DMS153 treated with DMSO at 0.1 percent for 48 hours (cell line): ENCODE measurements around the gene LHFPL6.

Source experiments
- DNase-seq: peaks from one replicate; lab custom pipeline; 2025; ENCODE audit not compliant: unreplicated experiment; lab: John Stamatoyannopoulos, UW

Gene LHFPL6

GRCh38 chr13:39557285-39557955 lies 45.6 kb downstream of the LHFPL6 start:
- no peak for DNase-seq

- no peak for DNase-seq
Observed at GRCh38 chr13:39556866-39557265, 46.1 kb downstream of the LHFPL6 start.

GRCh38 chr13:39554371-39554770 lies 48.6 kb downstream of the LHFPL6 start:
- DNase-seq: no peak

- no peak for DNase-seq
Observed at GRCh38 chr13:39552246-39552645, 50.7 kb downstream of the LHFPL6 start.

GRCh38 chr13:39550931-39551330 lies 52.1 kb downstream of the LHFPL6 start:
- DNase-seq: no peak

DNA sequence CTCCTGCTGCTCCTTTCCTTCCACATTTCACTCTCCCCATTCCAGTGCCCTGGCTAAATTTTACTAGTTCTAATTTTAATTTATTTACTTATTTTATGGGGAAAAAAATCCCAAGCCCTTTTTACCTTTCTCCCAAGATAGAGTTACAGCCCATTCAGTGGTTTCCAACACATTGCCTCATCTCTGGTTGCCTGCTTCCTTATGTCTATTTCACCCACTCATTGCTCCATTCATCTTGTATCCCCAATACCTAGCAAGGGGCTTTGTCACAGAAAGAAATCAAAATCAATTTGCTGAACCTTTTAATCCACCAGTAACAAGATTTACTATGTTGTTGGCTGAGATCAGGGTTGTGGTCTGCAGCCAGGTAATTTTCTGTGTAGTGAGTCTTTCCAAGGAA lies 55.9 kb downstream of the LHFPL6 start:
- no peak for DNase-seq

GRCh38 chr13:39542361-39542760 lies 60.6 kb downstream of the LHFPL6 start:
- no peak for DNase-seq

GRCh38 chr13:39540929-39541605 lies 61.9 kb downstream of the LHFPL6 start:
- no peak for DNase-seq

GRCh38 chr13:39538816-39539790 lies 63.9 kb downstream of the LHFPL6 start:
- peak; percentile 98 for DNase-seq

GRCh38 chr13:39536906-39537305 lies 66.1 kb downstream of the LHFPL6 start:
- DNase-seq: peak; percentile 53

- no peak for DNase-seq
Observed at GRCh38 chr13:39536274-39536673, 66.7 kb downstream of the LHFPL6 start.

DNA sequence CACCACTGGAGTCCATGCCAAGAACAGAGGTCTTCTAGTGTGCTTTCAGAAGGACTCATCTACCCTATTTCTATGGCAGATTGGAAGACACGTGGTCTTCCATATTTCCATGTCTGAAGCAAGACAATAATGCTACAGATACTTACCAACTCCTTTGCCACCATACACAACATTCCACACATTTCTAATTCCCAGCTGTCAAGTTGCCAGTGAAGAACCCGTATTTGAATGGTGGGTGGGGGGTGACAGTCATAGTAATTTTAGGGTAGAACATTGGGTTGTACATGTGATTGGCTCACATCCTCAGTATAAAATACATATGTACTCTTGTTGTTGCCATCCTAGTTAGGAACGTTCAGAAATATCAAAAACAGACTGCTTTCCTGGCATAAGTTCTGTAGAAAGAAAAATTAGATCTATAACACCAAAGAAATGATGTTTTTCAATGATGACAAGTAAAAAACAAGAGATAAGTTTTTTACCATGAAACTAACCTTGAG lies 69.3 kb downstream of the LHFPL6 start:
- no peak for DNase-seq

DNA sequence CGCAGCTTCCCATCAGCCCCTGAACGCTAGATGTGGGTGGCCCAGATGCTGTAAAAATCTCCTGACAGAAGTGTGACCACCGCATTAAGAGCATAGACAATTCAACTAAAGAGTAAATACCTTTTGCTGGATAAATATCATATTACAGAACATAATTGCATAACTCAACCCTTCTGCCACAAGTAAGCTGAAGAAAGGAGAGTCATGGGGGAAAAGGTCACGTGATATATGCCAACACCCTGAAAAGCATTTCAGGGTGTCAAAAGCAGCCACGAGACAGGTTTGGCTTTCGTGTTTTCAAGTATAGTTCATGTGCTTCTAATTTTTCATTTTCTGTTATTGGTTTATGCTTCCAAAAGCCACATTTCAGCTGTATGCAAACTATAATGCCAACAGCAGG lies 71.3 kb downstream of the LHFPL6 start:
- DNase-seq: no peak

GRCh38 chr13:39530916-39531315 lies 72.1 kb downstream of the LHFPL6 start:
- no peak for DNase-seq

- no peak for DNase-seq
Observed at GRCh38 chr13:39528661-39528980, 74.4 kb downstream of the LHFPL6 start.

DNA sequence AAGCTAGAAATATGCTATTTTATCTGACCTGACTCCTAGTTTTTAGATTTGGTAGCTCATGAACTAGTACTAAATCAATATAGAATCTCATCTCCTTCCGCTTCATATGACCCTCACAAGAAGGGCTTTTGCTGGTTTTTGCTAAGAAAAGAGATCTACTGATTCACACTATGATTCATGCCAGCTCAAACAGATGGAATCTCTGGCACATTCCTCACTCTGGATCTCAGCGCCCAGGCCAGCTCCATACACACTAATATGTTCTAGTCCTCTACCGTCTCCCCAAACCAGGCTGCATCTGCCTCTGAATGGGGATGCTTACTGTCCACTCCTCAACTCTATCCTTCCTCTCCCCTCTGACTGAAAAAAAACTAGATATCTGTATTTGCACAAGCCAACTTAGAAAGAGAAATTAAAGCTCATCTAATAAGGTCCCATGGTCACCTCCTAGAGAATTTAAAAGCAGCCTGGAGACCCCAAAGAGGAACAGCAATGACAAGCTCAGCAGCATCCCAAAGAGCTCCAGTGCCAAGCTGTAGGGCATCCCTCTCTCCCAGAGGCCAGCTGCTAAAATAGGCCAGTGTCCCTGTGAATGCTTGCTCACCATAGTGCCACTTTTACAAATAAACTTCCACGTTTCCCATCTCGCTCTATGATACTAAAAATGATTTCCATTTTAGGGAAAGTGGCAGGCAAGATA lies 74.9 kb downstream of the LHFPL6 start:
- DNase-seq: no peak

DNA sequence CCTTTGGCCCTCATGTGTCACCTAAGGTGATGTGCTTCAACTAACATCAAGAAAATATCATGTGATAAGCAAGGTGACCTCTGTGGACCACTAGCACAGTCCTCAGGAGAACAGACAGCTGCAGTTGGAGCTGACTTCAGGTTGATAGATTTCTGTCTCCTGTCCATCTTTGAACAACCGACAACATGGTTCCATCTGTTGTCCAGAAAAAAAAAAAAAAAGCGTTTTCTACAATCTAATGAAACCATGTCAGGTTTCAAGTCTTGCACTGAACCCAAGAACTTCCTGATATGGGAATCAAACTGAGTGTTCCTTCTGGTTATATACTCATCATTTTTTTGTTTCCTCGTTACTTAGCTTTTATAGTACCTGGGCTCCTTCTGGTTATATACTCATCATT lies 75.7 kb downstream of the LHFPL6 start:
- no peak for DNase-seq

- DNase-seq: no peak
Observed at GRCh38 chr13:39526499-39526898, 76.5 kb downstream of the LHFPL6 start.

GRCh38 chr13:39525506-39525905 lies 77.5 kb downstream of the LHFPL6 start:
- DNase-seq: no peak

DNA sequence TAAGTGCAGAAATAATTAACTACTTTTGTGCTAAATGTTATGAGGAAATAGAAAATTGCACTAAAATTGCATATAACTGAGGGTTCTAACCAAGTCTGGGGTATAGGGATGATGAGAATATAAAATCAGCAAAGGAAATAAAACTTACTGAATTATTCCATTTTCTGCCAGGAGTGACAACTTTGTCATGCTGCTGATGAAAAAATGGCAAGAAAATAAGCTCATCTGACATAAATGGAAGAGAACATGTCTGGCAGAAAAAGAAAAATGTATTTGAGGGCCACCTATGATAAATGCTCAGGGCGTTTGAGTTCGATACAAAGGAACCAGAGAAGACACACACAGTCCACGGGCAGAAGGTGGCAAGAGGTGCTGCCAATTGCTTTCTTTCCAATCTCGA lies 78.2 kb downstream of the LHFPL6 start:
- no peak for DNase-seq

- DNase-seq: no peak
Observed at GRCh38 chr13:39522329-39522728, 80.7 kb downstream of the LHFPL6 start.
